Upper lobe of left lung (tissue), 4 donors: Measurements from ENCODE around the gene UBAC1.

Source experiments
- EP300 ChIP-seq, 4 donors: sonication (generic); formaldehyde crosslinking; IDR thresholded peaks; one replicate each; pipeline ENCODE4 v1.5.1; 2017; ENCODE audit warnings: antibody characterized with exemption in 4 of 4, control low read depth in 2 of 4
- POLR2A ChIP-seq, 4 donors: fragments of 450-650 bp; IDR thresholded peaks; one replicate each; pipeline ENCODE4 v1.5.1; 2016 to 2017; ENCODE audit warnings: antibody characterized with exemption in 4 of 4, mild to moderate bottlenecking in 2 of 4
- POLR2AphosphoS5 ChIP-seq, 2 donors: sonication (generic); formaldehyde crosslinking; IDR thresholded peaks; one replicate each; pipeline ENCODE4 v1.5.1; 2017; ENCODE audit warnings: antibody characterized with exemption in 2 of 2
- TF ChIP-seq, protein P1 (sequence below), 6 experiments: fragments of 450-650 bp in 4 of 6; fragments of 200-600 bp in 2 of 6; sonication (generic) in 2 of 6; IDR thresholded peaks; one replicate each; pipeline ENCODE4 v1.5.1; 2016 to 2019; ENCODE audit warnings: antibody characterized with exemption in 6 of 6

DNA sequence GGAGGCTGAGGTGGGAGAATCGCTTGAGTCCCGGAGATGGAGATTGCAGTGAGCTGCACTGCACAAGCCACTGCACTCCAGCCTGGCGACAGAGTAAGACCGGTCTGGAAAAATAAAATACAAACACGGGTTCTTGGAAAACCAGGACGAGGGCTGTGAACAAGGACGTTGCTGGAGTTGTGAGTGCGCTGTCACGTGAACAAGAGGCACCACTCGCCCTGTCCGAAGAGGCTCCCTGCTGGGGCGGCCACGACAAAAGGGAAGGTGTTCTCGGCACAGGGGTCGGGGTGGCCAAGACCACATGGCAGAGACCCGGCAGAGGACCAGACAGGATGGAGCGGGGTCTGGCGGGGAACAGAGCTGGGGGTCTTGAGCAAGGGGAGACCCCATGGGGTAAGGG, 30.6 kb upstream of the UBAC1 start:
- TF ChIP-seq, protein P1, sequence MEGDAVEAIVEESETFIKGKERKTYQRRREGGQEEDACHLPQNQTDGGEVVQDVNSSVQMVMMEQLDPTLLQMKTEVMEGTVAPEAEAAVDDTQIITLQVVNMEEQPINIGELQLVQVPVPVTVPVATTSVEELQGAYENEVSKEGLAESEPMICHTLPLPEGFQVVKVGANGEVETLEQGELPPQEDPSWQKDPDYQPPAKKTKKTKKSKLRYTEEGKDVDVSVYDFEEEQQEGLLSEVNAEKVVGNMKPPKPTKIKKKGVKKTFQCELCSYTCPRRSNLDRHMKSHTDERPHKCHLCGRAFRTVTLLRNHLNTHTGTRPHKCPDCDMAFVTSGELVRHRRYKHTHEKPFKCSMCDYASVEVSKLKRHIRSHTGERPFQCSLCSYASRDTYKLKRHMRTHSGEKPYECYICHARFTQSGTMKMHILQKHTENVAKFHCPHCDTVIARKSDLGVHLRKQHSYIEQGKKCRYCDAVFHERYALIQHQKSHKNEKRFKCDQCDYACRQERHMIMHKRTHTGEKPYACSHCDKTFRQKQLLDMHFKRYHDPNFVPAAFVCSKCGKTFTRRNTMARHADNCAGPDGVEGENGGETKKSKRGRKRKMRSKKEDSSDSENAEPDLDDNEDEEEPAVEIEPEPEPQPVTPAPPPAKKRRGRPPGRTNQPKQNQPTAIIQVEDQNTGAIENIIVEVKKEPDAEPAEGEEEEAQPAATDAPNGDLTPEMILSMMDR (IDR thresholded peaks at IDR 0.05), result no peak
- TF ChIP-seq POLR2AphosphoS5 (IDR thresholded peaks at IDR 0.05), result no peak
- TF ChIP-seq POLR2A (IDR thresholded peaks at IDR 0.05), result no peak
- no peak for TF ChIP-seq EP300 (IDR thresholded peaks at IDR 0.05)
